Endodermal cell (in vitro differentiated cells): ENCODE measurements around the gene PZP. TPM values are rescaled to one million over a fixed set of nuclear protein-coding genes. Genes with fewer than 3 reads are reported as not detected.
"Not testable (repeated sequence)": the region's sequence is repeated elsewhere in the genome, so short reads cannot be mapped to it uniquely, and the experiment has no call there.

ENCODE experiments used
- DNase-seq: peaks from one replicate; pipeline ENCODE4 v3.0.0-alpha.2; 2017
- H3K27ac ChIP-seq: 2 replicates; pipeline ENCODE4 v1.5.1; 2013; ENCODE audit warnings: mild to moderate bottlenecking, low read depth, low read length, moderate library complexity
- H3K27me3 ChIP-seq: 2 replicates; pipeline ENCODE4 v1.6.1; 2013; ENCODE audit warnings: mild to moderate bottlenecking, low read length, moderate library complexity; ENCODE audit not compliant: insufficient read depth, control insufficient read depth, poor library complexity, severe bottlenecking
- H3K36me3 ChIP-seq: 2 replicates; pipeline ENCODE4 v1.7.0; 2013; ENCODE audit warnings: mild to moderate bottlenecking, low read length, moderate library complexity; ENCODE audit not compliant: control insufficient read depth, insufficient read depth
- H3K4me1 ChIP-seq: one replicate; pipeline ENCODE4 v1.7.0; 2013; ENCODE audit warnings: low read length; ENCODE audit not compliant: control insufficient read depth, insufficient read depth
- H3K4me3 ChIP-seq: 2 replicates; pipeline ENCODE4 v1.5.1; 2013; ENCODE audit warnings: mild to moderate bottlenecking, low read length, moderate library complexity
- H3K9ac ChIP-seq: 2 replicates; pipeline ENCODE4 v1.6.1; 2013; ENCODE audit warnings: mild to moderate bottlenecking, low read length, moderate library complexity; ENCODE audit not compliant: poor library complexity, severe bottlenecking; ENCODE audit errors: extremely low read depth
- H3K9me3 ChIP-seq: 2 replicates; pipeline ENCODE4 v1.6.1; 2013; ENCODE audit warnings: mild to moderate bottlenecking, low read length, moderate library complexity; ENCODE audit not compliant: control insufficient read depth
- H3K27ac Mint-ChIP-seq: 2 replicates; pipeline ENCODE4 v1.8.0; 2020; ENCODE audit warnings: mixed read lengths
- H3K27me3 Mint-ChIP-seq: 2 replicates; pipeline ENCODE4 v1.8.0; 2021; ENCODE audit warnings: mild to moderate bottlenecking, mixed read lengths; ENCODE audit not compliant: insufficient read depth
- H3K36me3 Mint-ChIP-seq: 2 replicates; pipeline ENCODE4 v1.8.0; 2020; ENCODE audit warnings: low read depth, mixed read lengths
- H3K4me1 Mint-ChIP-seq: 2 replicates; pipeline ENCODE4 v1.8.0; 2020; ENCODE audit warnings: mixed read lengths
- H3K4me3 Mint-ChIP-seq: 2 replicates; pipeline ENCODE4 v1.8.0; 2020; ENCODE audit warnings: mild to moderate bottlenecking, moderate library complexity, mixed read lengths
- H3K9me3 Mint-ChIP-seq: 2 replicates; pipeline ENCODE4 v1.8.0; 2020; ENCODE audit warnings: mild to moderate bottlenecking, mixed read lengths
- WGBS, 2 experiments: methylation state at CpG; one replicate each; pipeline versions ENCODE4 v1.1.5 to v1.1.7; 2013; ENCODE audit warnings: missing lambda C conversion rate in 2 of 2, mixed read lengths in 1 of 2; ENCODE audit not compliant: insufficient coverage in 1 of 2, insufficient read length in 1 of 2; 5-methylcytosine and 5-hydroxymethylcytosine counted together
- total RNA-seq, 2 donors: library from RNA; stranded (reverse); fragmentation: NEBNext Ultra II Directional in 1 of 2; extraction: Animal tissue kit (Norgen Biotek cat#: 25700) in 1 of 2; gene quantifications; 2 replicates in 1 of 2; 3 replicates in 1 of 2; pipeline ENCODE4 v1.2.1, GENCODE V29; 2021
- TF ChIP-seq, protein P1 (sequence below): fragments of 200-600 bp; sonication (generic); conservative IDR thresholded peaks from 2 replicates; pipeline ENCODE4 v1.5.0; 2021; ENCODE audit warnings: antibody characterized with exemption, mild to moderate bottlenecking

PZP gene
- total RNA-seq, 2 donors from 2014 or later = 1.3 TPM; not detected in 1

DNA sequence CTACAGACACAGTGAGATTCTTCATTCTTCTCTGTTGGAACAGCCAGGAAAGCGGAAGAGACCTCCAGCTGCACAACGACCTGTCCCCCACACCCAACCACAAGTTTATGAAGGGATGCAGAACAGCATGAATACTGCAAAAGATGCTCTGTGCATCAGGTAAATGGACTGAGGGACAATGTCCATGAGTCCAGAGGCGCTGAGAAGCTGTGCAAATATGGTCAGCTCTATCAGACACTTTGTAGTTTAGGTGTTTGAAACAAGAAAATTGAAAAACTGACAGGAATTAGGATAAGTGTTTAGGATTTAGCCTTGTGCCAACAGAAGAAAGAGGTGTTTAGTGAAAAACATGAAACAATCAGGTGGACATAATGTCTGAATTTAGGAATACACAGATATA, 33.1 kb upstream of the PZP start:
- Histone ChIP-seq H3K4me1 (no peaks in the 10 kb centered on the region), H3K4me3 (no peak overlapping the region), H3K9me3 (no peaks in the 10 kb centered on the region), H3K27me3 (no peaks in the 10 kb centered on the region), H3K36me3 (no peaks in the 10 kb centered on the region), H3K27ac (no peak overlapping the region), H3K9ac (no peak overlapping the region)
- Mint-ChIP-seq H3K27me3 (peaks cover 21% of the 10 kb centered on the region), H3K9me3 (no peaks in the 10 kb centered on the region), H3K4me3 (no peak overlapping the region), H3K4me1 (no peaks in the 10 kb centered on the region), H3K36me3 (peaks cover 3% of the 10 kb centered on the region), H3K27ac (no peak overlapping the region)
- TF ChIP-seq, protein P1, sequence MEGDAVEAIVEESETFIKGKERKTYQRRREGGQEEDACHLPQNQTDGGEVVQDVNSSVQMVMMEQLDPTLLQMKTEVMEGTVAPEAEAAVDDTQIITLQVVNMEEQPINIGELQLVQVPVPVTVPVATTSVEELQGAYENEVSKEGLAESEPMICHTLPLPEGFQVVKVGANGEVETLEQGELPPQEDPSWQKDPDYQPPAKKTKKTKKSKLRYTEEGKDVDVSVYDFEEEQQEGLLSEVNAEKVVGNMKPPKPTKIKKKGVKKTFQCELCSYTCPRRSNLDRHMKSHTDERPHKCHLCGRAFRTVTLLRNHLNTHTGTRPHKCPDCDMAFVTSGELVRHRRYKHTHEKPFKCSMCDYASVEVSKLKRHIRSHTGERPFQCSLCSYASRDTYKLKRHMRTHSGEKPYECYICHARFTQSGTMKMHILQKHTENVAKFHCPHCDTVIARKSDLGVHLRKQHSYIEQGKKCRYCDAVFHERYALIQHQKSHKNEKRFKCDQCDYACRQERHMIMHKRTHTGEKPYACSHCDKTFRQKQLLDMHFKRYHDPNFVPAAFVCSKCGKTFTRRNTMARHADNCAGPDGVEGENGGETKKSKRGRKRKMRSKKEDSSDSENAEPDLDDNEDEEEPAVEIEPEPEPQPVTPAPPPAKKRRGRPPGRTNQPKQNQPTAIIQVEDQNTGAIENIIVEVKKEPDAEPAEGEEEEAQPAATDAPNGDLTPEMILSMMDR = no peak
- no peak for DNase-seq
- 90% methylated on average over 3 of the region's 3 CpGs for WGBS, 2 experiments

DNA sequence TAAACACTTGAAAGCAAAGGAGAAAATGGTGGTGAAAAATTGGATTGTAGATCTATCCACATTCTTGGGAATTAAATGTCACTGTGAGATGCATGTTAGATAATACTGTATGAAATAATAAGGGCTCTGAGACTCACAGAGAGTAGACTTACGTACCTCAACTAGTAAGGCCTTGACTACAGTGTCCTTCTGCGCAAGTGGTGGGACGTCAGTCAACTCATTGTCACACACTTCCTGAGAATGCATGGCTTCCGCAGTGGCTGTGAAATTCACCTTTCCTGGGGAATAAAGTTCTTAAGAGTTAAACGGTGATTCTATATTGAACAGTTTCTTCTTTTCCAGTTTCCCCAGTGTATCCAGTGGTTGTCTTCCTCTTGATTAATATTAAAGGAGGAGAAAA, 32.6 kb upstream of the PZP start:
- WGBS, 2 experiments = 92 to 97% methylated on average over 5 of the region's 5 CpGs
- TF ChIP-seq, protein P1 = no peak
- no peaks in the 10 kb centered on the region for H3K4me1 ChIP-seq
- H3K27me3 ChIP-seq = no peaks in the 10 kb centered on the region
- H3K27ac Mint-ChIP-seq = no peak overlapping the region
- H3K9me3 ChIP-seq = no peaks in the 10 kb centered on the region
- no peaks in the 10 kb centered on the region for H3K9me3 Mint-ChIP-seq
- no peaks in the 10 kb centered on the region for H3K36me3 ChIP-seq
- no peak overlapping the region for H3K4me3 Mint-ChIP-seq
- peaks cover 3% of the 10 kb centered on the region for H3K36me3 Mint-ChIP-seq
- peaks cover 21% of the 10 kb centered on the region for H3K27me3 Mint-ChIP-seq
- no peaks in the 10 kb centered on the region for H3K4me1 Mint-ChIP-seq
- no peak for DNase-seq
- H3K9ac ChIP-seq = no peak overlapping the region
- no peak overlapping the region for H3K27ac ChIP-seq
- no peak overlapping the region for H3K4me3 ChIP-seq

DNA sequence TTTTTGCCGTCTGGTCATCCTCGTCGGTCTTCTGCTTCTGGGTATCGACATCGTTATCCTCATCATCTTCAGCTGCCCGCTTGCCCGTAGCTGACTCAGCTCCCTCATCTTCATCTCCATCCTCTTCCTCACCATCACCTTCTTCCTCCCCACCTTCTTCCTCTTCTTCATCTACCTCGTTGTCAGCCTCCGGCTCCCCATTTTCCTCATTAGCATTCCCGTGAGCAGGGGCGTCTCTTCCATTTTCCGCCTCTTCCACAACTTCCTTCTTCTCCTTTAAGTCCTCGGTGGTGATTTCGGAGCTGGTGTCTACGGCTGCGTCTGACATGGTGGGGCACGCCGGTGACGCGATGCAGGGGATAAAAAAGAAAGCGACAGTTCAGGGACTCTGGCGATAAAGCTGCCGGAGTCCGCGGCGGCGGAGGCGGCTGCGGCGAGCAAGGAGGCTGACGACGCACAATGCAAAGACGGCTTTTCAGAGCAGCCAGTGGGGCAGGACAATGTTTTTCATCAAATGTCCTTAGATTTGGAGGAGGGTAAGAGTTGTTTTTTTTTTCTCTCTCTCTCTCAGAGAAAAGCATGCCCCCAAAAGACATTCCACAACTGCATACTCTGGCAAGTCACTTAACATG, 31.9 kb upstream of the PZP start:
- not testable (repeated sequence) for H3K36me3 ChIP-seq, DNase-seq, H3K36me3 Mint-ChIP-seq, H3K27ac Mint-ChIP-seq, H3K4me3 ChIP-seq, H3K9me3 ChIP-seq, H3K9ac ChIP-seq, H3K9me3 Mint-ChIP-seq, H3K27ac ChIP-seq, H3K27me3 ChIP-seq, H3K4me1 ChIP-seq, H3K4me1 Mint-ChIP-seq
- WGBS, 2 experiments = 90 to 91% methylated on average over 2 to 26 of the region's 33 CpGs
- Mint-ChIP-seq H3K4me3 (peak overlapping the region; percentile 43), H3K27me3 (peaks cover 25% of the 10 kb centered on the region)

DNA sequence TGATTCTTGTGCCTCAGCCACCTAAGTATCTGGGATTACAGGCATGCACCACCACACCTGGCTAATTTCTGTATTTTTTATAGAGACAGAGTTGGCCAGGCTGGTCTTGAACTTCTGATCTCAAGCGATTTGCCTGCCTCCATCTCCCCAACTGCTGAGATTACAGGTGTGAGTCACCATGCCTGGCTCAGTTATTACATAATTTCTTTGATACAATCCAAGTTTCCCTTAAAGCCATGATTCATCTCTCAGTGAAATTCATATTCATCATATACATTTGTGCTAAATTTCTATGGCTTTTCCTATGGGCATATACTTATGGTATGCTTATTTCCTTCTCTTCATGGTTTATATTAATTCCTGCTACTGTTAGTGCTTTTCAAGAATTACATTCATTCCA, 29.1 kb upstream of the PZP start:
- H3K27me3 Mint-ChIP-seq = peaks cover 33% of the 10 kb centered on the region
- DNase-seq = no peak
- Histone ChIP-seq H3K4me1 (no peaks in the 10 kb centered on the region), H3K27me3 (no peaks in the 10 kb centered on the region), H3K4me3 (no peak overlapping the region), H3K9ac (no peak overlapping the region), H3K27ac (no peak overlapping the region), H3K36me3 (no peaks in the 10 kb centered on the region), H3K9me3 (no peaks in the 10 kb centered on the region)
- H3K9me3 Mint-ChIP-seq = no peaks in the 10 kb centered on the region
- H3K27ac Mint-ChIP-seq = no peak overlapping the region
- no peaks in the 10 kb centered on the region for H3K4me1 Mint-ChIP-seq
- no peak overlapping the region for H3K4me3 Mint-ChIP-seq
- peaks cover 3% of the 10 kb centered on the region for H3K36me3 Mint-ChIP-seq
- TF ChIP-seq, protein P1 = no peak
- WGBS, 2 experiments = 86 to 90% methylated on average over 1 of the region's 1 CpG
